ENCODE measurements around the gene TGFBR3.

- TF ChIP-seq CTCF (IDR thresholded peaks at IDR 0.05) (no peak), POLR2A (IDR thresholded peaks at IDR 0.05) (no peak), EP300 (IDR thresholded peaks at IDR 0.05) (no peak)
Measured at GRCh38 chr1:91653183-91653582, 232.8 kb downstream of the TGFBR3 start.
